Stimulated activated CD8-positive, alpha-beta memory T cell treated with anti-CD3 and anti-CD28 coated beads, Interleukin-4, amount 100 ng/mL, for 24 hours (primary cell): ENCODE data around the gene NDUFA13.
"Not testable (repeated sequence)": the region's sequence is repeated elsewhere in the genome, so short reads cannot be mapped to it uniquely, and the experiment has no call there.

ENCODE experiments used
- DNase-seq: peaks from one replicate; pipeline ENCODE4 v3.0.0-alpha.2; 2020; ENCODE audit warnings: low read depth

The NDUFA13 gene

GRCh38 chr19:19515642-19516519 is at the start of gene NDUFA13:
TSS of gene NDUFA13 (plus strand) at chr19:19516225. CDS start at chr19:19516239, 14 bp downstream.
- DNase-seq = peak; percentile 89

DNA sequence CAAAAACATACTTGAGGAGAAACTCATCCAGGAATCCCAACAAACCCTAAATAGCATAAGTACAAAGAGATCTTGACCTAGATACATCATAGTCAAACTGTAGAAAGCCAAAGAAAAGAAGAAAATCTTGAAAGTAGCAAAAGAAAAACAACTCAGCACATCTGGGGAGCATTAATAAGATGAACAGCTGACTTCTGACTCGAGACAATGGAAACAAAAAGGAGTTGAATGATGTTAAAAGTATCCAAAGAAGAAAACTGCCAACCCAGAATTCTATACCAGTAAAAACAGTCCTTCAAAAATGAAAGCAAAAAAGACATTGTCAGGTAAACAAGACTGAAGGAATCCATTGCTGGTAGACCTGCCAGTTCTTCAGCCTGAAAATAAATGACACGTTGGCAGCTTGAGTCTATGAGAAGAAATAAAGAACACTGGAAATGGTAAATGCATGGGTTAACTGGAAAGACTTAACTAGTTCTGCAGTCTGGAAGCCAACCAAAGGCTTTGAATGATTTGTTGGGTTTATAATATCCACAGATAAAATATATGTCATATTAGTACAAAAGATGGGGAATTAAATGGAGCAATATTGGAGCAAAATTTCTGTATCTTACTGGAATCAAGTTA is 47.5 kb upstream of the NDUFA13 start:
- no peak for DNase-seq

- DNase-seq = no peak
These were observed 45.4 kb upstream of the NDUFA13 start for GRCh38 chr19:19470579-19470978.

GRCh38 chr19:19471682-19472081 is 44.3 kb upstream of the NDUFA13 start:
- no peak for DNase-seq

- not testable (repeated sequence) for DNase-seq
These were observed 43.9 kb upstream of the NDUFA13 start for GRCh38 chr19:19472106-19472505.

DNA sequence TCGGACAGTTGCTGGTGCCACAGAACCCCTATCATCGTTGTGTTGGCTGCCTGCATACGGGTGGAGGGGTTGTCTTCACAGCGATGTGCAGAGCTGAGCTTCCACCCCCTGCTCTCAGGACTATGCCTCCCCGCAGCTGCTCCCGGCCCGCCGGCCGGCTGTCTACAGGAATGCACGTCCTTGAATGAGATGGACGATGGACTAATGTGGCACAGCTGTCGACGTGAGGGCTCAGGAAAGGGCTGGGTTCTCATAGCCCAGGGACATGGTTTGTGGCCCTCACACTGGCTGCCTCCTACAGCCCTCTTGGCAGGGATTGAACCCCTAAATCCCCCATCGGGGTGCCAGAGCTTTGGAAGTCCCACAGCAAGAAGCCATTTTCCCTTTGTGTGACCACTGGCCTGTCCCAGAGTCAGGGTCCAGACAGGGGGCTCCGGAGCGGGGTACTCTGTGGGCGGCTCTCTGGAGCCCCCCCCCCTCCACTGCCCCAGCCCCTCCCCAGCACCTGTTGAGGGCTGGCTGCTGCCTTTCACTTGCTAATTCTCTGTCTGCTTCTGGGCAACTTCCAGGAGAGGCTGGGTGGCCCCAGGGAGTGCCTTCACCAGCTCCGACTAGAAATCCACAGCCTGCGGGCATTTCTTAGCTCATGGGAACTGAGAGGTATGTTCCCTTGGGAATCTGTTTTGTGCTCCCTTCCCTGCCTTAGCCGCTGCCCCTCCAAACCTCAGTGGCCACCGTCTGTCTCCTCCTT is 40.8 kb upstream of the NDUFA13 start:
- DNase-seq = no peak

DNA sequence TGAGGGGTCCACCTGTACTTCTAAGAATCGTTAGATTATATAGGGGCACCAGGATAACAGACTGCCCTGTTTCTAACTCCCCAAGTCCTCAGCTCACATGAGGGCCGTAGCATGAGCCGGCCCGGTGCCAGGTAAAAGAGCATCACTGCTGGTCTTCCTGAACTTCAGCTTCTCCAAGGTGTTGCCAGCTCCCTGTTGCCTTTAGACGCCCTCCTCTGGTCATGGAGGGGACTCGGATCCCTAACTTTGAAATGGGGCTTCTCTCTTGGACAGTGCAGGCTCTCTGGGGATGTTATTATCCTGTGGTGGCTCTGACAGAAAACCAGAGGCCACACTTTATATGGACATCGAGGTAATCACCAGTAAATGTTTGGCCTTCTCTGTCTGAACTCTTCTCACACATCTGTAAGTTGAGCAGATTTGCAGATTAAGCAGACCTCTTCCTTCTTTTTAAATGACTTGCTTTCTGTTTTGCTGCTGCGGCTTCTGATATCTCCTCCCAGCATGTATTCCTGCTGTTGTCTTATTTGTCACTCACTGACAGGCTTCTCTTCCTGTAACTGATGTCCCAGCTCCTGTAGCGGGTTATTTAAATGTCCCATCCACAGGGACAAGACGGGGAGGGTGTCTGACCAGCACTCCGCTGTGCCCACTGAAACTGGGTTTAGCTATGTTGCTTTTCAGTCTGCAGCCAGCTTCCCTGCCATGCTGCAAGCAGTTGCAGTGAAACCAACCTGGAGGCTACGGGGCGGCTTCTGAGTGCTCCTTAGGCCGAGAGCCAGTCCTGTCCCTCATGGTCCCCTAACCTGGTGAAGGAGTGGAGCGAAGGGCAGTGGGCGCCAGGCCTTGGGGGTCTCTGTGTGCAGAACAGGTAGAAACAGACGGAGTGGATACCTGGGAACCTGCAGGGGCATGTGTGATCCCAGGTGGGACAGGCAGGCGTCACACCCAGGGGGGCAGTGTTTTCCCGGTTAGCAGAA is 39.9 kb upstream of the NDUFA13 start:
- DNase-seq = no peak

- no peak for DNase-seq
These were observed 38.2 kb upstream of the NDUFA13 start for GRCh38 chr19:19477705-19478383.

DNA sequence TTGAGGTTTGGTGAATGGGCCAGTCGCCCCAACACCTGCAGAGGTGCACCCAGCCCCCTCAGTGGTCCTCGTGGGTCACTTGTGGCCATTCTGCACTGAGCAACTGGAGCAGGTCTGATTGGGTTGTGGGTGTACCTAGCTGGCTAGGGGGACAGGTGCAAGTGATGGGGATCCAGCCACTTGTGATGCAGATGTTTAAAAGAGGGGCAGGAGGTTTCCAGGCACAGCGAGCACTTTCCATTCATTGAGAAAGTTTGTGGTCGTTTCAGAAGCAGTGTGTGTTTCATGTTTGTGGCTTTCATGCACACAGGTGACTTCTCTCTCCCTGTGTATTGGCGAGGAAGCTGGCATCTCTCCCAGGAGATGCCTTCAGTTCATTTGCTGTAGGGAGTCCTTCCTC is 35.3 kb upstream of the NDUFA13 start:
- no peak for DNase-seq

DNA sequence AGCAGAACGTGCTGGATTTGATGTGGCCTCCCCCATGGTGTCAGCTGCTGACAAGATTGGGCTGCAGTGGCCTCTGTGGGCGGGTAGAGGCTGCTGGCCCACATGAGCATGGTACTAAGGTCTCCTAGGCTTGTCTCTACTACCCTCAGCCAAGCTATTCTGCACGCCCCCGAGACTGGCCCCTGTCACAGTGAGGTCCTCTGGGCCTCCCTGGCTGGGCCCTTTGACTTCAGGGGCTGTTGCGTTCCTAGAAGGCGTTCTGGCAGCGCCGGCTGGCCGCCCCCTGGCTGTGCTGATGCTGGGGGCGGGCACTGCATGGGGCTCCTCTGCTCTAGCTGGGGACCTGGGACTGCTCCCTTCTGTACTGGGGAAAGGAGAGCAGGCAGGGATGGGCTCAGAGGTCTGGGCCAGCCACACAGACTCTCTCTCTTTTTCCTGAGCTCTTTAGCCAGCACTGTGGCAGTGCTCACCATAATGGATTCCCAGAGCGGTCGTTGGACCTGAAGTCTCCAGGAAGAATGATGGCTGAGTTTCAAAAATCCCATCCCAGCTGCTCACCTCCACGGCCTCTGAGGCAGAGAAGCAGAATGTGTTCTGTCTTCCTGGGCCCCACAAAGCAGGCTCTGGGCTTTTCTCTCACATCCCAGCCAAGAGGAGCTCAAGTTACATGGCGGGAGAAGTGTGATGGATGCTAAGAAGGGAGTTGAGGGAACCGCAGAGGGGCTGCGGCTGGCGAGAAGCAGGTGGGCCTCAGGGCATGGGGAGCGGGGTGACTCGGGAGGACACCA is 33.0 kb upstream of the NDUFA13 start:
- no peak for DNase-seq

DNA sequence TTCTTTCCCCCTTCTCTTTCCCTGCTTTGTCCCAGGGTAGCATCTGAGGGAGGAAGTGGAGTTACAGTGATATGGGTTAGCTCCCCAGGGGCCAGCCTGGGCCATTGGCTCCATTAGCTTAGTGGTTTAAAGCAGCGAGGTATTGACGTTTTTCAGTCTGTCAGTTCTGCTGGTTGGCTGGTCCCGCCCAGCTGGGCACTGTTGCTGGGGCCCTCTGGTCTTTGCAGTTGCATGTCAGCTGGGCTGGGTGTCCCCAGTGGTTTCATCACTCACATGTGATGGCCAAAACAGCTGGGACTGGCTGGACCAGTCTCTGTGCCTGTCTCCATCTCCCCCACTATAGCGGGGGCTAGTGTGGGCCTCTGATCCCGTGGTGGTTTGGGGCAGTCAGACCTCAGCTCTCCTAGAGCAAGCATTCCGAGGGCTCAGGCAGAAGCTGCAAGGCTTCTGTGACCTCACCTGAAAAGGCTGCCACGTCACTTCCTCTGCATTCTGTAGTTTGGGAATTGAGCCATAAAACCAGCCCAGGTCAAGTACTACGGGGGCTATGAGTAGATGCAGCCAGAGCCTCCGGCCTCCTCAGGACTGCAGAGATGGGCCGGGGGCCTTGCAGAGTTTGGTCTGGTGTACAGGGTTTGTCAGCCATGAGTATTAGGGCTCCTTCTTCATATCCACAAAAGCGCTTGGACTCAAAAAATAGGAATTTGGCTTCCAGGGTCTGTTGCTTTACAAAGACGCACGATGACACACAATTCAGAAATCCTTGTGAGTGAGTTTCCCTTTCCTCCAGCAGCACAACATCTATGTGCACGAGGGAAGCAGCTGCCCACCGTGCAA is 30.6 kb upstream of the NDUFA13 start:
- DNase-seq = no peak

- no peak for DNase-seq
These were observed 30.1 kb upstream of the NDUFA13 start for GRCh38 chr19:19485998-19486290.

DNA sequence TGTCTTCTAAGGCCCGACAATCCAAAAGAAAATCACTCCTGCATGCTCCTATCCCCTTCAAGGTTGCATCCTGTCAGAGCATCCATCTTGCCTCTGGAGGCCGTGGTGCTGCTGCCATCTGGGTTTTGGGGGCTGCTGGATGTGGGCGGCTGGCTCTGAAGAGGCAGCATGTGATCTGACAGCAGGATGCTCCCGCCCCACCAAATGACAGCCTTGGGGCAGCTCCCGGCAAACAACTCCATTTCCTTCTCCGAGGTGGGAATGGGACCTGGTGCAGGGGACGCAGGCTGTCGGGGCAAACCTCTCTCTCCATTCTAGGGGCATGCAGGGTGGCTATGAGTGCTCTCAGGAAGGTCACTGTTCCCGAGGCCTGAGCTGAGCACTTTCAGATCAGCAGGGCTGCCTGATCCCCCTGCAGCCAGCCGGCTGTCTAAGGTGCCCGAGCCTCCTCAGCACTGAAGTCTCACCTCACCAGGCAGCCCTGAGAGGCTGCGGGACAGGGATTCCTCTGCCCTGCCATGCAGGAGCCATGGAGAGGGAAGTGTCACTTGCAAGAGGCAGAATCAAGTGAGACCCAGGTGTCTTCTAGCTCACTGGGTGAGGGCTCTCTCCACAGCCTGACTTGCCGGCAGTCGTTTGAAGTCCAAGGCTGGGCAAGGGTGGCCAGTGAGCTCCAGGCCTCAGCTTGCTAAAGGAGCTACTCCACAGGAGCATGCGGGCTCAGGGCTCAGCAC is 29.5 kb upstream of the NDUFA13 start:
- no peak for DNase-seq

DNA sequence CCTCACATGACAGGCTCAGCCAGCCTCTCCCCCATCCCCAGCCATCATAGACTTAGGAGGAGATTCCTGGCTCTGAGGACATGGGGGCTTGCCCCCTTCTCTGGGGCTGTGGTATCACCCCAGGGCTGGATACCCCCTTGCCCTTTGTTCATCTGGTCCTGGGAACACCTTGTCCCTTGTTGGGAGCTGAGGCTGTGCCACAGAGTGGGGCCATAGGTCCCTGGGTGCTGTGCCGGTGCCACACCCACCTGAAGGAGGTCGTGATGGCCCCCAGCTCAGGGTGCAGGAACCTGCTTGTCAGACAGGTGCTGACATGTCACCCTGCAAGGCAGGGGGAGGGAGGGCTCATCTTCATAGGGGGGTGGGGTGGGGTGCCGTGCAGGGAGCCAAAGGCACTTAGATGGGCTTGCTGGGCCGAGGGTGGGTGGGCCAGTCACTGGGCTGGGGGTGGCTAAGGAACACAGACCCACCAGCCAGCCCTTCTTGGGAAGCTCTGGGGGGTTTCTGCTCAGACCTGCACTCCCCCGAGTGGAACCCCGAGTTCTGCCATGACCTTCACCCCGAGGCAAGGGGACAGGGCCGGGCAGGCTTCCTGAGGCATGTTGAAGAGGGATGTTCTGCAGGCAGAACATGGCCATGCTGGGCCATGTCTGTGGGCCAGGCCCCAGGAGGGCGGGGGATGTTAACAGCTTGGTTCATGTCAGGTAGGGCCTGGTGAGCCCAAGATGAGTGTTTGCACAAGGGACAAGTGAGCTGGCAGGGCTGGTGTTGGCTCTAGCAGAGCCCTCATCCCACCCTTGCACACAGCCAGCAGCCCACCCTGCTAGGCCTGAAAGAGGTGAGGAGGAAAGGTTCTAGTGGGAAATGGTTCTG is 28.7 kb upstream of the NDUFA13 start:
- DNase-seq = no peak

GRCh38 chr19:19487950-19488874 is 27.8 kb upstream of the NDUFA13 start:
- DNase-seq = no peak

- peak; percentile 68 for DNase-seq
These were observed 26.9 kb upstream of the NDUFA13 start for GRCh38 chr19:19488875-19489690.
